ENCODE data around the gene EHBP1L1.
A peak's percentile ranks its signal among the peaks of the same experiment; 100 is the strongest.

The EHBP1L1 gene

DNA sequence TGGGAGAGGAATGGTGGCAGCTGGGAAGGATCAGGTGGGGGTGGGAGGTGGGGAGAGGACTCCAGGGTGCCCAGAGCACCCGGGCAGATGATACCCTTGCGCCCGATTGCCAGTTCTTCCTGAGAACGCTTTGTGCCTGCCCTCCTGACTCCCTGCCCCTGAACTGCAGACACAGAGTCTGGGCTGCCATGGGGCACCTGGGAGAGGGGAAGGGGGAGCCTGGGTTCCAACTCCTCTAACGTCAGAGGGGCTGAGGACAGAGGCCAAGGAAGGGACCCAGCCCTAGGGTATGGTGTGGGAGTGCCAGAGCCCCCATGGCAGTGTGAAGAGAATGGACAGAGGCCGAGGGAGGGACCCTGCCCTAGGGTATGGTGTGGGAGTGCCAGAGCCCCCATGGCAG, 20.7 kb downstream of the EHBP1L1 start:
- Histone ChIP-seq H3K9me3 (ENCODE audit: control insufficient read depth, low read length) (no peaks in the 10 kb centered on the region), H3K4me1 (ENCODE audit: control insufficient read depth, insufficient read depth, low read length) (no peaks in the 10 kb centered on the region), H3K4me3 (ENCODE audit: insufficient read depth, low read depth, low read length) (no peak overlapping the region), H3K27ac (ENCODE audit: insufficient read depth, low read depth, low read length, poor library complexity, severe bottlenecking) (no peak overlapping the region), H3K27me3 (ENCODE audit: control insufficient read depth, insufficient read depth, low read length, poor library complexity, severe bottlenecking) (peaks cover 28% of the 10 kb centered on the region), H3K36me3 (ENCODE audit: control insufficient read depth, insufficient read depth, low read length) (peaks cover 11% of the 10 kb centered on the region)
- WGBS, 2 experiments: 84 to 87% methylated on average over 6 of the region's 6 CpGs

DNA sequence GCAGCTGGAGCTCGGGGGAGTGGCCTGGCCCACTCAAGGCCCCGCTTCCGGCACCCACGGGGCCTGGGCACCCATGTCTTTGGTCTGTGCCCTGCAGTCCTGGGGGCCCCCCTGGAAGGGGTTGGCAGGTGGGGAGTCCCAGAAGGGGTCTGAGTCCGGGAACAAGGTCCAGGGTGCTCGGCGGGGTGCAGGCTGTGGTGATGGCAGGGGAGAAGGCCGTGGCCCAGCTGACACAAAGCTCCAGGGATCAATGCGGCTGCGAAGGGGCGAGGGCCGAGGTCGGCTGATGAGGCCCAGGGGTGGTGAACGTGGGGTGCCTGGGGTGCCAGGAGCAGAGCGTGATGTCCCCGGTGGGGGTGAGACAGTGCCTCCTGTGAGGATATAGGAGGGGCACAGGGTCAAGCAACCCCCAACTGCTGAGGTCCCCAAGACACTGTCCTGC, 22.4 kb downstream of the EHBP1L1 start:
- Histone ChIP-seq H3K36me3 (ENCODE audit: control insufficient read depth, insufficient read depth, low read length) (peaks cover 11% of the 10 kb centered on the region), H3K4me3 (ENCODE audit: insufficient read depth, low read depth, low read length) (no peak overlapping the region), H3K4me1 (ENCODE audit: control insufficient read depth, insufficient read depth, low read length) (no peaks in the 10 kb centered on the region), H3K27ac (ENCODE audit: insufficient read depth, low read depth, low read length, poor library complexity, severe bottlenecking) (no peak overlapping the region), H3K27me3 (ENCODE audit: control insufficient read depth, insufficient read depth, low read length, poor library complexity, severe bottlenecking) (peaks cover 10% of the 10 kb centered on the region), H3K9me3 (ENCODE audit: control insufficient read depth, low read length) (no peaks in the 10 kb centered on the region)
- WGBS, 2 experiments: 96 to 97% methylated on average over 16 of the region's 16 CpGs

DNA sequence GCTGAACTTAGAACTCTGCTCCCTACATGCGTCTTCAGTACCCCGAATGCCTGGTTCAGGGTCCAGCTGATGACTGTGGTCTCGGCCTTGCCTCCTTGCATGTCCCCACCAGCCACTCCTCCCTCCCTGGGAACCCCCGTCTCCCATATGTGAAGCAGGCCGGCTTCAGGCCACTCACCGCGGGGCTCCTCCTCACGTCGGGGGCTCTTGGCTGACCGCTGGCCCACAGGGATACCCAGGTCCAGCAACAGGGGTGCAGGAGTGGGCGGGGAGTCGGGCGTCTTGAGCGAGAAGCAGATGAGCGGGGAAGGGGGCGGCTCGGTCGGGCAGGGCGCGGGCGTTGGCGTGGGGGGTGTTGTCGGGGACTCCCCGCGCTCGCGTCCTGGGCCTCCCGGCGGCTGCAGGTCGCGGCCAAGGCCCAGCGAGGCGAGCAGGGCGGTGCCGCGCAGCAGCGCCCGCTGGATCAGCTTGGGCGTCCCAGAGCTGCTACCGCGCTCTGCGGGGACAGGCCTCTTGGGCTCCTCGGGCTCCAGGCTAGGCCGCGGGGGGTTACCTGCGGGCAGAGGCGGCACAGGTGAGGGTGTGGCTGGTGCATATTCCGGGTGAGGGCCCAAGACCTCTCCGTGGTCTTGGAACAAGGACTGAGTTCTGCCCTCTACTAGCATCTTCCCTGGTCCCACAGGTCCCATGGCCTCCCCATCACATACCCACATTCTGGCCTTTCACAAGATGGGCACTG, 23.5 kb downstream of the EHBP1L1 start:
- peaks cover 14% of the 10 kb centered on the region for H3K36me3 ChIP-seq (ENCODE audit: control insufficient read depth, insufficient read depth, low read length)
- H3K27ac ChIP-seq (ENCODE audit: insufficient read depth, low read depth, low read length, poor library complexity, severe bottlenecking): no peak overlapping the region
- H3K4me1 ChIP-seq (ENCODE audit: control insufficient read depth, insufficient read depth, low read length): no peaks in the 10 kb centered on the region
- no peak overlapping the region for H3K4me3 ChIP-seq (ENCODE audit: insufficient read depth, low read depth, low read length)
- no peaks in the 10 kb centered on the region for H3K27me3 ChIP-seq (ENCODE audit: control insufficient read depth, insufficient read depth, low read length, poor library complexity, severe bottlenecking)
- H3K9me3 ChIP-seq (ENCODE audit: control insufficient read depth, low read length): no peaks in the 10 kb centered on the region
- WGBS, 2 experiments: 95 to 96% methylated on average over 49 of the region's 49 CpGs

DNA sequence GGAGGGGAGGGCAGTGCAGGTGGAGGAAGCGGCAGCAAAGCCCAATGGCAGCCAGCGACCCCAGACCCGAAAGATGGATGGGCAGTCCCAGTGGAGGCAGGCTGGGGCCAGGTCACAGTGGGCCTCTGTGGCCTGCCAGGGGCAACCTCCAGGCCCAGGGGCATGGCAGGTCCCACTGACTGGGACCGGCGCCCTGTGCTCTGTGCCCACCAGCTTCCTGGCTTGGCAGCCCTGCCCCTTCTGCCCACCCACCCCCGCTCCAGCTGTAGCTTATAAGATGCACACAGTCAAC, 24.0 kb downstream of the EHBP1L1 start:
- Histone ChIP-seq H3K4me3 (ENCODE audit: insufficient read depth, low read depth, low read length) (no peak overlapping the region), H3K27me3 (ENCODE audit: control insufficient read depth, insufficient read depth, low read length, poor library complexity, severe bottlenecking) (no peaks in the 10 kb centered on the region), H3K36me3 (ENCODE audit: control insufficient read depth, insufficient read depth, low read length) (peaks cover 18% of the 10 kb centered on the region), H3K9me3 (ENCODE audit: control insufficient read depth, low read length) (no peaks in the 10 kb centered on the region), H3K4me1 (ENCODE audit: control insufficient read depth, insufficient read depth, low read length) (no peaks in the 10 kb centered on the region), H3K27ac (ENCODE audit: insufficient read depth, low read depth, low read length, poor library complexity, severe bottlenecking) (no peak overlapping the region)
- 94 to 96% methylated on average over 6 of the region's 6 CpGs for WGBS, 2 experiments

DNA sequence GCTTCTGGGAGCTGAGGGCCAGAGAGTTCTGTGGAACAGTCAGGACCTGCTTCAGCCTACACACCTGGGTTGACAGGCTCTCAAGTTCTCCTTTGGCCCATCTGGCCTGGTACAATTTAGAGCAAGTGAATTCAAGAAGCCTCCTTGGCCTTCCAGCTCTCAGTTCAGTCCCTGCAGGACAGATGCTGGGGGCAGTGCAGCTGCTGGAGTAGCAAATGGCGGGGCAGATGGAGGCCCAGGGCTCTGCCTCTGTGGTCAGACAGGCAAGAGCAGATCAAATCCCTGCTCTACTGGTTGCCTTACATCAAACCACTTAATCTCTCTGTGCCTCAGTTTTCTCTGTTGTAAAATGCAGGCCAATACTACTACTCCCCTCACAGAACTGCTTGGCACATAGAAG, 28.4 kb downstream of the EHBP1L1 start:
- no peaks in the 10 kb centered on the region for H3K9me3 ChIP-seq (ENCODE audit: control insufficient read depth, low read length)
- peaks cover 7% of the 10 kb centered on the region for H3K4me1 ChIP-seq (ENCODE audit: control insufficient read depth, insufficient read depth, low read length)
- no peak overlapping the region for H3K27ac ChIP-seq (ENCODE audit: insufficient read depth, low read depth, low read length, poor library complexity, severe bottlenecking)
- no peaks in the 10 kb centered on the region for H3K27me3 ChIP-seq (ENCODE audit: control insufficient read depth, insufficient read depth, low read length, poor library complexity, severe bottlenecking)
- WGBS, 2 experiments: 91 to 92% methylated on average over 1 of the region's 1 CpG
- peaks cover 15% of the 10 kb centered on the region for H3K36me3 ChIP-seq (ENCODE audit: control insufficient read depth, insufficient read depth, low read length)
- no peak overlapping the region for H3K4me3 ChIP-seq (ENCODE audit: insufficient read depth, low read depth, low read length)

DNA sequence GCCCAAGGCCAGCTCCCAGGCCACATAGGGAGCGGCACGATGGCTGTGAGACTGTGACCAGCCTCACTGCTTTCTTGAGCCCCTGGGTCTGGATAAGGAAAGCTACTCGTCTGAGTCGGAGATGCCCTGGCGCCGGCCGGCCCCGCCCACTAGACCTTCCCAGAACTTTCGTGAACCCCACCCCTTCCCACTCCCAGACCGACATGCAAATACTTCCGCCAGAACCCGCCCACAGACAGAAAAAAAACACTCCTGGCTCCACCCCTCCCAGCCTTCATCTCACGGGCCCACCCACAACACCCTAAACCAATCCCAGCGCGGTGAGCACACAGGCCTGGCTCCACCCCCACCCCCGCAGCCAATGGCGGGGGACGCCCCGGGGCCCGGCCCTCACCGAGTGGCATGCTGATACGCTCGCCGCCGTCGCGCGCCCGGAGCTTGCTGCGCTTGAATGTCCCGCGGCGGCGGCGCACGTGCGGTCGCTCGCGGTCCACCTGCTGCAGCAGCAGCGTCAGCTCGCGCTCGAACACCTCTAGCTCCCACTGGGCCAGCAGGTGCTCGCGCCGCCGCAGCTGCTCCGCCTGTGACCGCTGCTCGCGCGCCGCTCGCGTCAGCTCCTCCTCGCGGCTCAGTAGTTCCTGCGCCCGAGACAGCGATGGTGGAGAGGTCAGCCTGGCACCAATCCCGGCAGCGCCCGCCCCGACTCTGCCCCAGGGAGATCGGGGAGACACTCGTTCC, 31.2 kb downstream of the EHBP1L1 start:
- no peak overlapping the region for H3K27ac ChIP-seq (ENCODE audit: insufficient read depth, low read depth, low read length, poor library complexity, severe bottlenecking)
- H3K36me3 ChIP-seq (ENCODE audit: control insufficient read depth, insufficient read depth, low read length): peaks cover 15% of the 10 kb centered on the region
- no peaks in the 10 kb centered on the region for H3K27me3 ChIP-seq (ENCODE audit: control insufficient read depth, insufficient read depth, low read length, poor library complexity, severe bottlenecking)
- no peaks in the 10 kb centered on the region for H3K9me3 ChIP-seq (ENCODE audit: control insufficient read depth, low read length)
- WGBS, 2 experiments: 4 to 5% methylated on average over 67 of the region's 67 CpGs
- H3K4me1 ChIP-seq (ENCODE audit: control insufficient read depth, insufficient read depth, low read length): peaks cover 13% of the 10 kb centered on the region
- H3K4me3 ChIP-seq (ENCODE audit: insufficient read depth, low read depth, low read length): peak overlapping the region; percentile 25

DNA sequence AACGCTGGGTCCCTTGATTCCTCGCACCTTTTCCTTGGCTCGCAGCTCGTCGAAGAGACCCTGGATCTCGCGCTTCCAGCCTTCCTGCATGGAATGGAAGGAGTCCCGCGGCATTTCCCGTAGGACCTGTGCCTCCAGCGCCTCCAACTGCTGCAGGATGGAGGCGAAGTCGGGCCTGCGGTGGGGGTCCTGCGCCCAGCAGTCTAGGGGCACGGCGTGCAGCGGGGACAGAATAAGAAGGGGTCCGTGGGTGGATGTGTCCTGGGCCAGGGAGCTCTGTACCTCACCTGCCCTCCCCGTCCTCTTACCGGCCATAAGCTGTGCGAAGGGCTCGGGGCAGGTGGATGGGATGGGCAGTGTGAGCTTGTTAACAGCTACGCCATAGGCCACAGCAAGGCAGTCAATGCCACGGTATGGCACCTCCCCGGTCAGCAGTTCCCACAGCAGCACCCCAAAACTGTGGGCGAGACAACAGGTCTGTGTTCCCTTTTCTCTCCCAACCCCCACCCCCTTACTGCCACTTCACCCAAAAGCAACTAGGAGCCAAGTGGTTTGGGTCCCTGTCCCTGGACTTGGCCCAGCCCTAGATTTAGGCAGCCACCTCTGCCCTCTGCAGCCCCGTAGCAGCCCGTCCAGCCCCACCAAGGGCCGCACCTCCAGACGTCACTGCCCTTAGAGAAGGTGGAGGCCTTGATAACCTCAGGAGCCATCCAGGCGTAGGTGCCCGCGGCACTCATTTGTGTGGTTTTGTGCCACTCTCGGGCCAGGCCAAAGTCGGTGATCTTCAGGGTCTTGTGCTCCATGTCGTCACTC, 32.0 kb downstream of the EHBP1L1 start:
- Histone ChIP-seq H3K9me3 (ENCODE audit: control insufficient read depth, low read length) (no peaks in the 10 kb centered on the region), H3K27ac (ENCODE audit: insufficient read depth, low read depth, low read length, poor library complexity, severe bottlenecking) (no peak overlapping the region), H3K27me3 (ENCODE audit: control insufficient read depth, insufficient read depth, low read length, poor library complexity, severe bottlenecking) (no peaks in the 10 kb centered on the region), H3K4me3 (ENCODE audit: insufficient read depth, low read depth, low read length) (peak overlapping the region; percentile 25), H3K4me1 (ENCODE audit: control insufficient read depth, insufficient read depth, low read length) (peaks cover 19% of the 10 kb centered on the region), H3K36me3 (ENCODE audit: control insufficient read depth, insufficient read depth, low read length) (peaks cover 15% of the 10 kb centered on the region)
- whole genome bisulfite sequencing, 2 experiments: 78 to 80% methylated on average over 37 of the region's 37 CpGs

DNA sequence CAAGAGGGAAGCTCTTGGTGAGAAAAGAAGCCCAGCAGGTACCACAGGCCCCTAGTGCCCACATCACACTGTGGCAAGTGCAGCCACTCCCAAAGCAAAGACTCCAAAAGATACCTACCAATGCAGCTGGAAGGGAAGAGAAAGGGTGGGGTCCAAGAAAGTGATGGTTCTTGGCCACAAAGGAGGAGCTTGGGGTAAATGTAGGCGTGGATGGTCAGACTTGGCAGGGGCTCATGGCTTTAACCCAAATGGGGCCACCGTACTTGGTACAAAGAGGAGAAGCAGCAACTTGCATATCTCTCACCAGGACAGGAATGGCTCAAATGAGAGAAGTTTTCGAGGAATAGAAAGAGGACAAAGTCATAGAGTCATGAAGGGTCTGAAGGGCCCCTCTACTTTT, 33.4 kb downstream of the EHBP1L1 start:
- Histone ChIP-seq H3K4me1 (ENCODE audit: control insufficient read depth, insufficient read depth, low read length) (peaks cover 26% of the 10 kb centered on the region), H3K4me3 (ENCODE audit: insufficient read depth, low read depth, low read length) (no peak overlapping the region), H3K9me3 (ENCODE audit: control insufficient read depth, low read length) (no peaks in the 10 kb centered on the region), H3K36me3 (ENCODE audit: control insufficient read depth, insufficient read depth, low read length) (peaks cover 12% of the 10 kb centered on the region), H3K27ac (ENCODE audit: insufficient read depth, low read depth, low read length, poor library complexity, severe bottlenecking) (no peak overlapping the region), H3K27me3 (ENCODE audit: control insufficient read depth, insufficient read depth, low read length, poor library complexity, severe bottlenecking) (no peaks in the 10 kb centered on the region)
- WGBS, 2 experiments: 94 to 96% methylated on average over 3 of the region's 3 CpGs

DNA sequence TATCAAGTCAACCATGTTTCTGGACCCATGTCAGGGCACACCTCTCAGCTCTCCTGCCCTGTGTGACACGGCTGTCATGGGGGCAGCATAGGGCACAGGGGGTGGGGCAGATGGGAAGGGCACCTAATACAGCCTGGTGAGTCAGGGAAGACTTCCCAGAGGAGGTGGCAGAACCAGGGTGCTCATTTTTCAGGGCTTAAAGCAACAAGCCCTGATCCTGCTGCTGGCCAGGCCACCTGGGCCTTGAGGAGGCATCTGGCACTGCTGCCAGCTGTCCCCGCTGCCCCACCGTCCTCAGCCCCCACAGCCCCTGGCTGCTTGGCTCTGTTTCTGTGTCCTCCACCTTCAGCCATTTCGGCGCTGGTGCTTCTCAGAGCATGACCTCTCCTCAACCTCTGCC, 33.8 kb downstream of the EHBP1L1 start:
- 93 to 95% methylated on average over 5 of the region's 5 CpGs for WGBS, 2 experiments
- Histone ChIP-seq H3K27me3 (ENCODE audit: control insufficient read depth, insufficient read depth, low read length, poor library complexity, severe bottlenecking) (no peaks in the 10 kb centered on the region), H3K9me3 (ENCODE audit: control insufficient read depth, low read length) (no peaks in the 10 kb centered on the region), H3K36me3 (ENCODE audit: control insufficient read depth, insufficient read depth, low read length) (peaks cover 11% of the 10 kb centered on the region), H3K4me3 (ENCODE audit: insufficient read depth, low read depth, low read length) (no peak overlapping the region), H3K4me1 (ENCODE audit: control insufficient read depth, insufficient read depth, low read length) (peaks cover 26% of the 10 kb centered on the region), H3K27ac (ENCODE audit: insufficient read depth, low read depth, low read length, poor library complexity, severe bottlenecking) (no peak overlapping the region)

DNA sequence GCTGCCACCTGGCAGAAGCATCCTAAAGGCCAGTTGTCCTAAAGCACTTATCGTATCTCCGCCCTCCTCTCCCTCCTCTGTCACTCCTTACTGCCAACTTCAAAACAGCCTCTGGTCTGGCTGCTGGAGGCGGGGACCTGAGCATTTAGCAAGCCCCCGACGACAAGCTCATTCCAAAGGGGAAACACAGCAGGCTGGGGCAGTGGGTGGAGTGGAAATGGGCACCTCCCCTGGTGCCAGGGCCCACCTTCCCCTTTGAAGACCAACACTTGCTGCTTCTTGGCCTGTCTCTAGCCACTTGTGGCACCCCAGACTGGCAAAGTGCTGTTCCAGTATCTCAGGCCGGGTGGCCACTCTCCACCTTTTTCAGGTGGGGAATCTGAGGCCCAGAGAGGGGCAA, 34.6 kb downstream of the EHBP1L1 start:
- H3K27ac ChIP-seq (ENCODE audit: insufficient read depth, low read depth, low read length, poor library complexity, severe bottlenecking): no peak overlapping the region
- WGBS, 2 experiments: 70 to 73% methylated on average over 6 of the region's 6 CpGs
- H3K36me3 ChIP-seq (ENCODE audit: control insufficient read depth, insufficient read depth, low read length): peaks cover 5% of the 10 kb centered on the region
- no peak overlapping the region for H3K4me3 ChIP-seq (ENCODE audit: insufficient read depth, low read depth, low read length)
- peaks cover 26% of the 10 kb centered on the region for H3K4me1 ChIP-seq (ENCODE audit: control insufficient read depth, insufficient read depth, low read length)
- H3K27me3 ChIP-seq (ENCODE audit: control insufficient read depth, insufficient read depth, low read length, poor library complexity, severe bottlenecking): no peaks in the 10 kb centered on the region
- H3K9me3 ChIP-seq (ENCODE audit: control insufficient read depth, low read length): no peaks in the 10 kb centered on the region
